HepG2 (cell line): ENCODE data around the gene CCDC57. TPM values are rescaled to one million over a fixed set of nuclear protein-coding genes. Genes with fewer than 3 reads are reported as not detected.
A peak's percentile ranks its signal among the peaks of the same experiment; 100 is the strongest.

Experiments
- ATF5 ChIP-seq: sonication (generic); formaldehyde crosslinking; IDR thresholded peaks from 2 replicates; pipeline ENCODE4 v1.4.0; 2020; ENCODE audit warnings: mild to moderate bottlenecking, low read depth, missing genetic modification reagents
- CEBPG ChIP-seq: IDR thresholded peaks from 2 replicates; pipeline ENCODE4 v1.6.1; 2016
- ELK4 ChIP-seq: sonication (generic); formaldehyde crosslinking; IDR thresholded peaks from 2 replicates; pipeline ENCODE4 v1.9.0; 2021; ENCODE audit warnings: missing genetic modification reagents, borderline replicate concordance
- FOXJ3 ChIP-seq: sonication (generic); formaldehyde crosslinking; IDR thresholded peaks from 2 replicates; pipeline ENCODE4 v1.4.0; 2020; ENCODE audit warnings: missing genetic modification reagents, mild to moderate bottlenecking, borderline replicate concordance
- GABPA ChIP-seq, 2 experiments: IDR thresholded peaks; 2 replicates each; pipeline ENCODE4 v1.6.1; 2011 to 2016; ENCODE audit warnings: low read depth in 2 of 2, low read length in 1 of 2, missing biosample characterization in 1 of 2, missing genetic modification characterization in 1 of 2
- NCOA5 ChIP-seq: sonication (generic); formaldehyde crosslinking; IDR thresholded peaks from 2 replicates; pipeline ENCODE4 v1.4.0; 2020; ENCODE audit warnings: missing genetic modification reagents
- PRDM15 ChIP-seq: sonication (generic); formaldehyde crosslinking; IDR thresholded peaks from 2 replicates; pipeline ENCODE4 v1.4.0; 2020; ENCODE audit warnings: missing genetic modification reagents
- SMYD3 ChIP-seq: sonication (generic); formaldehyde crosslinking; IDR thresholded peaks from 2 replicates; pipeline ENCODE4 v1.8.1; 2023; ENCODE audit warnings: mild to moderate bottlenecking, missing genetic modification reagents
- SNAPC4 ChIP-seq: sonication (generic); formaldehyde crosslinking; IDR thresholded peaks from 2 replicates; pipeline ENCODE4 v1.4.0; 2020; ENCODE audit warnings: mild to moderate bottlenecking, missing genetic modification reagents
- THAP9 ChIP-seq: sonication (generic); formaldehyde crosslinking; IDR thresholded peaks from 2 replicates; pipeline ENCODE4; 2020; ENCODE audit warnings: missing genetic modification reagents, mild to moderate bottlenecking, borderline replicate concordance
- YEATS4 ChIP-seq: sonication (generic); formaldehyde crosslinking; IDR thresholded peaks from 2 replicates; pipeline ENCODE4 v1.4.0; 2020; ENCODE audit warnings: missing genetic modification reagents, borderline replicate concordance
- ZNF225 ChIP-seq: sonication (generic); formaldehyde crosslinking; IDR thresholded peaks from 2 replicates; pipeline ENCODE4 v1.4.0; 2020; ENCODE audit warnings: mild to moderate bottlenecking, missing genetic modification reagents
- ZNF451 ChIP-seq: sonication (generic); formaldehyde crosslinking; IDR thresholded peaks from 2 replicates; pipeline ENCODE4 v1.5.0; 2020; ENCODE audit warnings: mild to moderate bottlenecking, missing genetic modification reagents
- ZNF556 ChIP-seq: sonication (generic); formaldehyde crosslinking; IDR thresholded peaks from 2 replicates; pipeline ENCODE4 v1.4.0; 2020; ENCODE audit warnings: mild to moderate bottlenecking, missing genetic modification reagents, borderline replicate concordance
- polyA plus RNA-seq, 8 experiments: library from polyadenylated mRNA; depleted of rRNA in 3 of 8; stranded (reverse) in 7 of 8; unstranded in 1 of 8; fragments of >200 nt; fragmentation: Illumina TruSeq in 4 of 8; extraction: Trizol in 4 of 8; gene quantifications; 2 replicates each; pipeline versions ENCODE4 v1.2.1 to v1.2.3, GENCODE V29; 2011 to 2016; ENCODE audit warnings: low read depth in 4 of 8, missing spikeins in 1 of 8, mixed read lengths in 1 of 8; ENCODE audit not compliant: insufficient read depth in 1 of 8
- total RNA-seq, 5 experiments: library from RNA; depleted of rRNA; stranded (reverse); fragments of >200 nt; fragmentation: Illumina TruSeq; extraction: Trizol; gene quantifications; 2 replicates each; pipeline ENCODE4 v1.2.3, GENCODE V29; 2016; ENCODE audit warnings: low read depth in 1 of 5

Gene CCDC57
- total and polyA plus RNA-seq, 2 of the 13 experiments (the other 11 are each of a cell fraction or from before 2014, with no cell fraction given), result 59.3 to 59.9 TPM

GRCh38 chr17:82242977-82243647 lies 30.5 kb upstream of the CCDC57 start (continued):
- TF ChIP-seq GABPA (IDR thresholded peaks at IDR 0.05; ENCODE audit: low read depth, low read length), result no peak
- peak; percentile 21; the same call in 1 of the 2 replicates for TF ChIP-seq GABPA (CRISPR knock-in tag; IDR thresholded peaks at IDR 0.05; ENCODE audit: low read depth)
- TF ChIP-seq NCOA5, result peak; percentile 59; the same call in 1 of the 2 replicates
- TF ChIP-seq CEBPG (CRISPR knock-in tag), result peak; percentile 70
- peak; percentile 32; the same call in 1 of the 2 replicates for TF ChIP-seq FOXJ3 (CRISPR knock-in tag)
- peak; percentile 45; the same call in 1 of the 2 replicates for TF ChIP-seq ZNF451 (CRISPR knock-in tag)
- TF ChIP-seq PRDM15 (CRISPR knock-in tag), result 0 out of 2 replicates have a peak, but pooled peaks have one; percentile 45
- TF ChIP-seq ELK4 (CRISPR knock-in tag), result no peak
- TF ChIP-seq YEATS4, result 0 out of 2 replicates have a peak, but pooled peaks have one; percentile 3
- peak; percentile 73; the same call in 1 of the 2 replicates for TF ChIP-seq ZNF556 (CRISPR knock-in tag)
- 0 out of 2 replicates have a peak, but pooled peaks have one; percentile 33 for TF ChIP-seq ATF5 (CRISPR knock-in tag)
- peak; percentile 64; the same call in 1 of the 2 replicates for TF ChIP-seq ZNF225 (CRISPR knock-in tag)
- peak; percentile 78; the same call in 1 of the 2 replicates for TF ChIP-seq SMYD3 (CRISPR knock-in tag)
- TF ChIP-seq THAP9 (CRISPR knock-in tag), result no peak
- TF ChIP-seq SNAPC4 (CRISPR knock-in tag), result peak; percentile 85
